C4-2B (cell line): ENCODE data around the gene HBM.
"Not testable (repeated sequence)": the region's sequence is repeated elsewhere in the genome, so short reads cannot be mapped to it uniquely, and the experiment has no call there.

Source experiments
- H3K27ac ChIP-seq: fragments of 450-650 bp; 2 replicates; pipeline ENCODE4 v1.5.1; 2017
- ZFX ChIP-seq: fragments of 450-650 bp; IDR thresholded peaks from 2 replicates; pipeline ENCODE4 v1.6.1; 2017
- TF ChIP-seq, protein P1 (sequence below): fragments of 450-650 bp; conservative IDR thresholded peaks from 2 replicates; pipeline ENCODE4 v1.5.1; 2017; ENCODE audit warnings: mild to moderate bottlenecking

Gene HBM

DNA sequence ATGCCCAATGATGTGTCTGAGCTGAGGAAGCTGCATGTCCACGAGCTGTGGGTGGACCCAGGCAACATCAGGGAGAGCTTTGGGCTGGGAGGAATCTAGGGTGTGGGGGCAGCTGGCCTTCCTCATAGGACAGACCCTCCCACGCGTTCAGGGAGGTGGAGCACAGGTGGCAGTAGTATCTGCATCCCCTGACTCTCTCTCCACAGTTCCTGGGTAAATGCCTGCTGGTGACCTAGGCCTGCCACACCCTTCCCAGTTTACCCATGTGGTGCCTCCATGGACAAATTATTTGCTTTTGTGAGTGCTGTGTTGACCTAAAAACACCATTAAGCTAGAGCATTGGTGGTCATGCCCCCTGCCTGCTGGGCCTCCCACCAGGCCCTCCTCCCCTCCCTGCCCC lies 3.2 kb downstream of the HBM start:
- TF ChIP-seq, protein P1, sequence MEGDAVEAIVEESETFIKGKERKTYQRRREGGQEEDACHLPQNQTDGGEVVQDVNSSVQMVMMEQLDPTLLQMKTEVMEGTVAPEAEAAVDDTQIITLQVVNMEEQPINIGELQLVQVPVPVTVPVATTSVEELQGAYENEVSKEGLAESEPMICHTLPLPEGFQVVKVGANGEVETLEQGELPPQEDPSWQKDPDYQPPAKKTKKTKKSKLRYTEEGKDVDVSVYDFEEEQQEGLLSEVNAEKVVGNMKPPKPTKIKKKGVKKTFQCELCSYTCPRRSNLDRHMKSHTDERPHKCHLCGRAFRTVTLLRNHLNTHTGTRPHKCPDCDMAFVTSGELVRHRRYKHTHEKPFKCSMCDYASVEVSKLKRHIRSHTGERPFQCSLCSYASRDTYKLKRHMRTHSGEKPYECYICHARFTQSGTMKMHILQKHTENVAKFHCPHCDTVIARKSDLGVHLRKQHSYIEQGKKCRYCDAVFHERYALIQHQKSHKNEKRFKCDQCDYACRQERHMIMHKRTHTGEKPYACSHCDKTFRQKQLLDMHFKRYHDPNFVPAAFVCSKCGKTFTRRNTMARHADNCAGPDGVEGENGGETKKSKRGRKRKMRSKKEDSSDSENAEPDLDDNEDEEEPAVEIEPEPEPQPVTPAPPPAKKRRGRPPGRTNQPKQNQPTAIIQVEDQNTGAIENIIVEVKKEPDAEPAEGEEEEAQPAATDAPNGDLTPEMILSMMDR = no peak
- no peak for TF ChIP-seq ZFX
- no peak overlapping the region for H3K27ac ChIP-seq

DNA sequence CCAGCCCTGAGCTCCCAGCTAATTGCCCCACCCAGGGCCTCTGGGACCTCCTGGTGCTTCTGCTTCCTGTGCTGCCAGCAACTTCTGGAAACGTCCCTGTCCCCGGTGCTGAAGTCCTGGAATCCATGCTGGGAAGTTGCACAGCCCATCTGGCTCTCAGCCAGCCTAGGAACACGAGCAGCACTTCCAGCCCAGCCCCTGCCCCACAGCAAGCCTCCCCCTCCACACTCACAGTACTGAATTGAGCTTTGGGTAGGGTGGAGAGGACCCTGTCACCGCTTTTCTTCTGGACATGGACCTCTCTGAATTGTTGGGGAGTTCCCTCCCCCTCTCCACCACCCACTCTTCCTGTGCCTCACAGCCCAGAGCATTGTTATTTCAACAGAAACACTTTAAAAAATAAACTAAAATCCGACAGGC lies 4.3 kb downstream of the HBM start:
- not testable (repeated sequence) for H3K27ac ChIP-seq

GRCh38 chr16:170788-171187 lies 5.0 kb downstream of the HBM start:
- TF ChIP-seq, protein P1 = no peak
- no peak for TF ChIP-seq ZFX
- no peak overlapping the region for H3K27ac ChIP-seq

GRCh38 chr16:172374-172941 lies 6.7 kb downstream of the HBM start, which contains the start of gene HBA2:
HBA2 (plus strand) TSS chr16:172876; CDS start chr16:172913, 37 bp downstream.
- H3K27ac ChIP-seq = not testable (repeated sequence)

GRCh38 chr16:173211-173854 lies 7.6 kb downstream of the HBM start:
- H3K27ac ChIP-seq = not testable (repeated sequence)

GRCh38 chr16:173928-174769 lies 8.4 kb downstream of the HBM start:
- H3K27ac ChIP-seq = not testable (repeated sequence)

DNA sequence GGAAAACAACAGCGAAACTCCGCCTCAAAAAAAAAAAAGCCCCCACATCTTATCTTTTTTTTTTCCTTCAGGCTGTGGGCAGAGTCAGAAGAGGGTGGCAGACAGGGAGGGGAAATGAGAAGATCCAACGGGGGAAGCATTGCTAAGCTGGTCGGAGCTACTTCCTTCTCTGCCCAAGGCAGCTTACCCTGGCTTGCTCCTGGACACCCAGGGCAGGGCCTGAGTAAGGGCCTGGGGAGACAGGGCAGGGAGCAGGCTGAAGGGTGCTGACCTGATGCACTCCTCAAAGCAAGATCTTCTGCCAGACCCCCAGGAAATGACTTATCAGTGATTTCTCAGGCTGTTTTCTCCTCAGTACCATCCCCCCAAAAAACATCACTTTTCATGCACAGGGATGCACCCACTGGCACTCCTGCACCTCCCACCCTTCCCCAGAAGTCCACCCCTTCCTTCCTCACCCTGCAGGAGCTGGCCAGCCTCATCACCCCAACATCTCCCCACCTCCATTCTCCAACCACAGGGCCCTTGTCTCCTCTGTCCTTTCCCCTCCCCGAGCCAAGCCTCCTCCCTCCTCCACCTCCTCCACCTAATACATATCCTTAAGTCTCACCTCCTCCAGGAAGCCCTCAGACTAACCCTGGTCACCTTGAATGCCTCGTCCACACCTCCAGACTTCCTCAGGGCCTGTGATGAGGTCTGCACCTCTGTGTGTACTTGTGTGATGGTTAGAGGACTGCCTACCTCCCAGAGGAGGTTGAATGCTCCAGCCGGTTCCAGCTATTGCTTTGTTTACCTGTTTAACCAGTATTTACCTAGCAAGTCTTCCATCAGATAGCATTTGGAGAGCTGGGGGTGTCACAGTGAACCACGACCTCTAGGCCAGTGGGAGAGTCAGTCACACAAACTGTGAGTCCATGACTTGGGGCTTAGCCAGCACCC lies 9.5 kb downstream of the HBM start:
- TF ChIP-seq, protein P1 = no peak
- TF ChIP-seq ZFX = no peak
- H3K27ac ChIP-seq = no peak overlapping the region

DNA sequence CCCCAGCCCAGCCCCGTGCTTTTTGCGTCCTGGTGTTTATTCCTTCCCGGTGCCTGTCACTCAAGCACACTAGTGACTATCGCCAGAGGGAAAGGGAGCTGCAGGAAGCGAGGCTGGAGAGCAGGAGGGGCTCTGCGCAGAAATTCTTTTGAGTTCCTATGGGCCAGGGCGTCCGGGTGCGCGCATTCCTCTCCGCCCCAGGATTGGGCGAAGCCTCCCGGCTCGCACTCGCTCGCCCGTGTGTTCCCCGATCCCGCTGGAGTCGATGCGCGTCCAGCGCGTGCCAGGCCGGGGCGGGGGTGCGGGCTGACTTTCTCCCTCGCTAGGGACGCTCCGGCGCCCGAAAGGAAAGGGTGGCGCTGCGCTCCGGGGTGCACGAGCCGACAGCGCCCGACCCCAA lies 10.2 kb downstream of the HBM start:
- not testable (repeated sequence) for H3K27ac ChIP-seq

- H3K27ac ChIP-seq = not testable (repeated sequence)
Observed at GRCh38 chr16:176477-177382, 11.0 kb downstream of the HBM start, which contains the start of gene HBA1. HBA1 (plus strand) TSS chr16:176680; CDS start chr16:176717, 37 bp downstream.

- no peak for TF ChIP-seq ZFX
- TF ChIP-seq, protein P1 = no peak
- no peak overlapping the region for H3K27ac ChIP-seq
Observed at GRCh38 chr16:177394-177822, 11.6 kb downstream of the HBM start.
